ENCODE results near the gene ITPKA.

GRCh38 chr15:41511331-41511898 lies 17.7 kb downstream of the ITPKA start:
- no peak for TF ChIP-seq CTCF (IDR thresholded peaks at IDR 0.05)
- no peak for TF ChIP-seq POLR2A (IDR thresholded peaks at IDR 0.05)
- no peak for TF ChIP-seq POLR2AphosphoS5 (IDR thresholded peaks at IDR 0.05)

All from breast epithelium (tissue), 3 donors.